MM.1S (cell line): ENCODE measurements around the gene DYRK3.

Experiments
- DNase-seq: peaks from one replicate; pipeline ENCODE4 v3.0.0-alpha.2; 2015
- H2AFZ ChIP-seq: fragments of 300-600 bp; sonication (generic); 2 replicates; pipeline ENCODE4 v1.6.0; 2016; ENCODE audit warnings: antibody characterized with exemption, low read length
- H3F3A ChIP-seq: fragments of 300-600 bp; sonication (generic); 2 replicates; pipeline ENCODE4 v1.6.1; 2016; ENCODE audit warnings: mild to moderate bottlenecking, antibody characterized with exemption, low read length, moderate library complexity, mixed read lengths; ENCODE audit not compliant: insufficient read depth
- H3K27ac ChIP-seq: fragments of 300-600 bp; sonication (generic); 2 replicates; pipeline ENCODE4 v1.5.1; 2016; ENCODE audit warnings: mild to moderate bottlenecking, low read length
- H3K27me3 ChIP-seq: fragments of 300-600 bp; sonication (generic); replicated peaks from 2 replicates; pipeline ENCODE4 v1.6.0; 2016; ENCODE audit warnings: low read length; ENCODE audit not compliant: insufficient read depth
- H3K36me3 ChIP-seq: fragments of 300-600 bp; sonication (generic); replicated peaks from 2 replicates; pipeline ENCODE4 v1.6.1; 2016; ENCODE audit warnings: mild to moderate bottlenecking, low read length, mixed read lengths; ENCODE audit not compliant: insufficient read depth
- H3K4me1 ChIP-seq: fragments of 300-600 bp; sonication (generic); 2 replicates; pipeline ENCODE4 v1.6.1; 2016; ENCODE audit warnings: low read length, mixed read lengths
- H3K4me2 ChIP-seq: fragments of 300-600 bp; sonication (generic); 2 replicates; pipeline ENCODE4 v1.6.0; 2016; ENCODE audit warnings: low read depth, low read length
- H3K4me3 ChIP-seq: fragments of 300-600 bp; sonication (generic); 2 replicates; pipeline ENCODE4 v1.5.1; 2016; ENCODE audit warnings: low read length, mixed read lengths
- H3K79me2 ChIP-seq: fragments of 300-600 bp; sonication (generic); 2 replicates; pipeline ENCODE4 v1.6.1; 2016; ENCODE audit warnings: mixed run types, low read length, mixed read lengths
- H3K9ac ChIP-seq: fragments of 300-600 bp; sonication (generic); 2 replicates; pipeline ENCODE4 v1.6.1; 2016; ENCODE audit warnings: low read length, mixed read lengths
- H3K9me2 ChIP-seq: fragments of 300-600 bp; sonication (generic); replicated peaks from 2 replicates; pipeline ENCODE4 v1.6.1; 2016; ENCODE audit warnings: mild to moderate bottlenecking, low read length, mixed read lengths; ENCODE audit not compliant: insufficient read depth
- H3K9me3 ChIP-seq: fragments of 300-600 bp; sonication (generic); replicated peaks from 2 replicates; pipeline ENCODE4 v1.6.1; 2016; ENCODE audit warnings: mild to moderate bottlenecking, low read length, mixed read lengths; ENCODE audit not compliant: insufficient read depth
- H4K20me1 ChIP-seq: fragments of 300-600 bp; sonication (generic); 2 replicates; pipeline ENCODE4 v1.6.1; 2016; ENCODE audit warnings: mild to moderate bottlenecking, low read length, moderate library complexity, mixed read lengths; ENCODE audit not compliant: insufficient read depth
- EZH2 ChIP-seq: fragments of 300-600 bp; sonication (generic); optimal IDR thresholded peaks from 2 replicates; pipeline ENCODE3; 2017; ENCODE audit warnings: low read depth, mild to moderate bottlenecking, antibody characterized with exemption, low read length, mixed read lengths
- EZH2phosphoT487 ChIP-seq: fragments of 300-600 bp; sonication (generic); IDR thresholded peaks from 2 replicates; pipeline ENCODE4 v1.6.1; 2018; ENCODE audit warnings: antibody characterized with exemption, low read length
- TF ChIP-seq, protein P1 (sequence below): fragments of 300-600 bp; sonication (generic); IDR thresholded peaks from 2 replicates; pipeline ENCODE4 v1.5.1; 2016; ENCODE audit warnings: antibody characterized with exemption, low read length, mixed read lengths

DYRK3 gene

DNA sequence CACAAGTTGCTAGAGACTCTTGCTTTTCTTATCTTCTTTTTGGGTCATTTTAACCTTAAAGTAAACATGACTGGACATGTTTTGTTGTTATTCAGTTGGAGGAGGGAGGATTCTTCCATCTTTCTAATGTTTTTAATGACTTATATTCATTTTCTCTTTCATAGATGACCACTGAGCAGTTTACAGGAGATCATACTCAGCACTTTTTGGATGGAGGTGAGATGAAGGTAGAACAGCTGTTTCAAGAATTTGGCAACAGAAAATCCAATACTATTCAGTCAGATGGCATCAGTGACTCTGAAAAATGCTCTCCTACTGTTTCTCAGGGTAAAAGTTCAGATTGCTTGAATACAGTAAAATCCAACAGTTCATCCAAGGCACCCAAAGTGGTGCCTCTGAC is 11.9 kb downstream of the DYRK3 start:
- no peak overlapping the region for H3K9ac ChIP-seq
- no peaks in the 10 kb centered on the region for H3K9me2 ChIP-seq
- H3K27me3 ChIP-seq: no peaks in the 10 kb centered on the region
- DNase-seq: no peak
- no peaks in the 10 kb centered on the region for H3K36me3 ChIP-seq
- TF ChIP-seq, protein P1, sequence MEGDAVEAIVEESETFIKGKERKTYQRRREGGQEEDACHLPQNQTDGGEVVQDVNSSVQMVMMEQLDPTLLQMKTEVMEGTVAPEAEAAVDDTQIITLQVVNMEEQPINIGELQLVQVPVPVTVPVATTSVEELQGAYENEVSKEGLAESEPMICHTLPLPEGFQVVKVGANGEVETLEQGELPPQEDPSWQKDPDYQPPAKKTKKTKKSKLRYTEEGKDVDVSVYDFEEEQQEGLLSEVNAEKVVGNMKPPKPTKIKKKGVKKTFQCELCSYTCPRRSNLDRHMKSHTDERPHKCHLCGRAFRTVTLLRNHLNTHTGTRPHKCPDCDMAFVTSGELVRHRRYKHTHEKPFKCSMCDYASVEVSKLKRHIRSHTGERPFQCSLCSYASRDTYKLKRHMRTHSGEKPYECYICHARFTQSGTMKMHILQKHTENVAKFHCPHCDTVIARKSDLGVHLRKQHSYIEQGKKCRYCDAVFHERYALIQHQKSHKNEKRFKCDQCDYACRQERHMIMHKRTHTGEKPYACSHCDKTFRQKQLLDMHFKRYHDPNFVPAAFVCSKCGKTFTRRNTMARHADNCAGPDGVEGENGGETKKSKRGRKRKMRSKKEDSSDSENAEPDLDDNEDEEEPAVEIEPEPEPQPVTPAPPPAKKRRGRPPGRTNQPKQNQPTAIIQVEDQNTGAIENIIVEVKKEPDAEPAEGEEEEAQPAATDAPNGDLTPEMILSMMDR: no peak
- TF ChIP-seq EZH2phosphoT487 (no peak), EZH2 (no peak)
- no peak overlapping the region for H3K27ac ChIP-seq
- H3K79me2 ChIP-seq: no peaks in the 10 kb centered on the region
- H3K4me1 ChIP-seq: 0 out of 2 replicates have a peak, but pooled peaks cover 6% of the 10 kb centered on the region
- no peaks in the 10 kb centered on the region for H4K20me1 ChIP-seq
- no peak overlapping the region for H3K4me2 ChIP-seq
- no peaks in the 10 kb centered on the region for H3K9me3 ChIP-seq
- no peaks in the 10 kb centered on the region for H3F3A ChIP-seq
- no peak overlapping the region for H3K4me3 ChIP-seq
- no peak overlapping the region for H2AFZ ChIP-seq

DNA sequence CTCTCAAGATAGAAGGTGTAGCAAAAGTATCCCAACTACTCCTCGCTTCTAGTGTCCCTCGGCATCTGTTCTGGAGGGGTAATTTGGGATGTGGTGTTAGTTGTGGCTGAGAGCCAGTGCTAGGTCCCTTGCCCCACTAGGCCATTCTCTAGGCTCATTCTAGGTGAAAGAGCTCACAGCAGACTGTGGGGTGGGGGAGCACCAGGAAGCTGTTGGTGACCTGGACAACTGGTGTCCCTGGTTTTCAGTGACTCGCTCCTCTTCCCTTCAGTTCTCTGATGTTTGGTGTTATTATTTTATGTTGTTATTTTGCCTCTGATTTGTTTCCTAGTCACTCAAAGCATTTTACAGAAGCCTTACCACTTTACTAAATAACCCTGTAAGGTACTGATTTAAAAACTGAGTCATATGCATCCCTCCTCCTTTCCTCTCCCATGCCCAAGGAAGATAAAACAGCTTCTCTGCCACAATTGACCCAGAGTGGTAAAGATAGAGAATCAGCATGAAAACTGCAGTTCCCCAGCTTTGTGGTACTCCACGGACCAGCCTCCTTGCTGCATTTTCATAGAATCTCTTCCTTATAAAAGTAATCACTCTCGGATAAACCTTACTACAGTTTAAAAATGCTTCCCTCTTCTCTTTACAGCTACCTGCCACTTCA is 14.1 kb downstream of the DYRK3 start:
- Histone ChIP-seq H3K9ac (no peak overlapping the region), H3K9me3 (no peaks in the 10 kb centered on the region), H3K9me2 (no peaks in the 10 kb centered on the region), H3K36me3 (no peaks in the 10 kb centered on the region), H3K79me2 (no peaks in the 10 kb centered on the region), H3K4me3 (no peak overlapping the region), H3K4me2 (no peak overlapping the region), H3K27me3 (no peaks in the 10 kb centered on the region), H2AFZ (no peak overlapping the region), H3K27ac (no peak overlapping the region), H3F3A (no peaks in the 10 kb centered on the region), H3K4me1 (0 out of 2 replicates have a peak, but pooled peaks cover 6% of the 10 kb centered on the region), H4K20me1 (no peaks in the 10 kb centered on the region)
- TF ChIP-seq, protein P1: no peak
- no peak for TF ChIP-seq EZH2phosphoT487
- TF ChIP-seq EZH2: no peak
- DNase-seq: no peak

DNA sequence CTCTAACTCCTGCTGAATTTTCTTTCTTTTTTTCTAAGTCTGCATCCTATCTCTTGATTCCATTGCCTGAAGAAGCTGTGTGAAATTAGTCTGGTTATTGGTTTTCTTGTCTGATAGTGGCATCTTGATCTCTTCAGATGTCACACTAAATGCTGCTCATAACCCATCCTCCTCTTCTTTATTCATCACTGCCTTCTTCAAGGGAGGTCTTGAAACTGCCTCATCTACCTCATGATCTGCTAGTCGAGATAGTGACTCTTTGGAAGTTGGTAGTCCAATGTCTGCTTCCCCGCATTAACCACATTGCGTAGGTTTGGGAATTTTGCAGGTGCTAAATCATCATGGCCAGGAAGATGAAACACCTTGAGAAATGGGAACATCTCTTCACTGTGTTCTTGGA is 15.7 kb downstream of the DYRK3 start:
- no peaks in the 10 kb centered on the region for H4K20me1 ChIP-seq
- no peak overlapping the region for H3K4me2 ChIP-seq
- H2AFZ ChIP-seq: no peak overlapping the region
- no peaks in the 10 kb centered on the region for H3K27me3 ChIP-seq
- no peak for DNase-seq
- H3K36me3 ChIP-seq: no peaks in the 10 kb centered on the region
- no peak overlapping the region for H3K9ac ChIP-seq
- H3K4me3 ChIP-seq: no peak overlapping the region
- no peak overlapping the region for H3K27ac ChIP-seq
- H3K4me1 ChIP-seq: 0 out of 2 replicates have a peak, but pooled peaks cover 6% of the 10 kb centered on the region
- H3K79me2 ChIP-seq: no peaks in the 10 kb centered on the region
- no peaks in the 10 kb centered on the region for H3F3A ChIP-seq
- no peaks in the 10 kb centered on the region for H3K9me2 ChIP-seq
- TF ChIP-seq EZH2: no peak
- TF ChIP-seq, protein P1: no peak
- TF ChIP-seq EZH2phosphoT487: no peak
- no peaks in the 10 kb centered on the region for H3K9me3 ChIP-seq
